Parathyroid adenoma (tissue), 2 donors: Measurements from ENCODE around the gene TRABD2A.

Source experiments
- H2AFZ ChIP-seq: fragments of 300-600 bp; sonication (generic); one replicate; pipeline ENCODE4 v1.7.0; 2017; ENCODE audit warnings: antibody characterized with exemption, mild to moderate bottlenecking
- H3K27ac ChIP-seq: fragments of 300-600 bp; sonication (generic); one replicate; pipeline ENCODE4 v1.7.0; 2017
- H3K27me3 ChIP-seq: fragments of 300-600 bp; sonication (generic); one replicate; pipeline ENCODE4 v1.7.0; 2017; ENCODE audit warnings: low read length; ENCODE audit not compliant: control insufficient read depth, insufficient read depth
- H3K36me3 ChIP-seq: fragments of 300-600 bp; sonication (generic); one replicate; pipeline ENCODE4 v1.7.0; 2017; ENCODE audit warnings: low read length; ENCODE audit not compliant: control insufficient read depth, insufficient read depth
- H3K4me1 ChIP-seq: fragments of 300-600 bp; sonication (generic); one replicate; pipeline ENCODE4 v1.7.0; 2017; ENCODE audit warnings: control low read depth
- H3K4me2 ChIP-seq: fragments of 300-600 bp; sonication (generic); one replicate; pipeline ENCODE4 v1.7.0; 2017; ENCODE audit warnings: low read length
- H3K4me3 ChIP-seq: fragments of 300-600 bp; sonication (generic); one replicate; pipeline ENCODE4 v1.7.0; 2017; ENCODE audit warnings: low read depth, low read length
- H3K79me2 ChIP-seq: fragments of 300-600 bp; sonication (generic); one replicate; pipeline ENCODE4 v1.7.0; 2017; ENCODE audit warnings: control low read depth
- H3K9ac ChIP-seq: fragments of 300-600 bp; sonication (generic); one replicate; pipeline ENCODE4 v1.7.0; 2017; ENCODE audit warnings: mild to moderate bottlenecking
- H3K9me3 ChIP-seq: fragments of 300-600 bp; sonication (generic); one replicate; pipeline ENCODE4 v1.7.0; 2017; ENCODE audit warnings: low read length; ENCODE audit not compliant: control insufficient read depth
- TF ChIP-seq, protein P1 (sequence below): fragments of 300-600 bp; sonication (generic); IDR thresholded peaks from one replicate; pipeline ENCODE4 v1.7.0; 2017; ENCODE audit warnings: antibody characterized with exemption, mild to moderate bottlenecking
- donor health status: primary hyperparathyroidism.

The TRABD2A gene

DNA sequence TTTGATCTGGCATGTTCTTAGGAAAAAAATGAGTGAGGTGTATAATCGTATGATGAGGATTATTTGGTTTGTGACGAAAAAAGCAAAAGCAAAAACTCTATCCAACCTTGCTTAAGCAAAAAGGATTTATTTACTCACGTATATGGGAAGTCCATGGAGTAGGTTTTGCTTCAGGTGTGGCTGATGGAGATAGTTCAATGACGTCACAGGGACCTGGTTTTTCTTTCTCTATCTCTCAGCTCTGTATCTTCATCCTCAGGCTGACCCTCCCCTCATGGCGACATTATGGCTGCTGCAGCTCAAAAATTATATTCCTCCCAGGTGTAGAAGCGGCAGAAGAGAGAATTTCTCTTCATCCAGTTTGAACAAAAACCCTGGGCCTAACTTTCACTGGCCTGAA lies 33.5 kb upstream of the TRABD2A start:
- H2AFZ ChIP-seq, result no peak overlapping the region
- H3K4me2 ChIP-seq, result no peak overlapping the region
- no peaks in the 10 kb centered on the region for H3K27me3 ChIP-seq
- no peaks in the 10 kb centered on the region for H3K36me3 ChIP-seq
- no peaks in the 10 kb centered on the region for H3K79me2 ChIP-seq
- no peaks in the 10 kb centered on the region for H3K4me1 ChIP-seq
- H3K4me3 ChIP-seq, result no peak overlapping the region
- TF ChIP-seq, protein P1, sequence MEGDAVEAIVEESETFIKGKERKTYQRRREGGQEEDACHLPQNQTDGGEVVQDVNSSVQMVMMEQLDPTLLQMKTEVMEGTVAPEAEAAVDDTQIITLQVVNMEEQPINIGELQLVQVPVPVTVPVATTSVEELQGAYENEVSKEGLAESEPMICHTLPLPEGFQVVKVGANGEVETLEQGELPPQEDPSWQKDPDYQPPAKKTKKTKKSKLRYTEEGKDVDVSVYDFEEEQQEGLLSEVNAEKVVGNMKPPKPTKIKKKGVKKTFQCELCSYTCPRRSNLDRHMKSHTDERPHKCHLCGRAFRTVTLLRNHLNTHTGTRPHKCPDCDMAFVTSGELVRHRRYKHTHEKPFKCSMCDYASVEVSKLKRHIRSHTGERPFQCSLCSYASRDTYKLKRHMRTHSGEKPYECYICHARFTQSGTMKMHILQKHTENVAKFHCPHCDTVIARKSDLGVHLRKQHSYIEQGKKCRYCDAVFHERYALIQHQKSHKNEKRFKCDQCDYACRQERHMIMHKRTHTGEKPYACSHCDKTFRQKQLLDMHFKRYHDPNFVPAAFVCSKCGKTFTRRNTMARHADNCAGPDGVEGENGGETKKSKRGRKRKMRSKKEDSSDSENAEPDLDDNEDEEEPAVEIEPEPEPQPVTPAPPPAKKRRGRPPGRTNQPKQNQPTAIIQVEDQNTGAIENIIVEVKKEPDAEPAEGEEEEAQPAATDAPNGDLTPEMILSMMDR, result no peak
- no peak overlapping the region for H3K27ac ChIP-seq
- no peaks in the 10 kb centered on the region for H3K9me3 ChIP-seq
- no peak overlapping the region for H3K9ac ChIP-seq

DNA sequence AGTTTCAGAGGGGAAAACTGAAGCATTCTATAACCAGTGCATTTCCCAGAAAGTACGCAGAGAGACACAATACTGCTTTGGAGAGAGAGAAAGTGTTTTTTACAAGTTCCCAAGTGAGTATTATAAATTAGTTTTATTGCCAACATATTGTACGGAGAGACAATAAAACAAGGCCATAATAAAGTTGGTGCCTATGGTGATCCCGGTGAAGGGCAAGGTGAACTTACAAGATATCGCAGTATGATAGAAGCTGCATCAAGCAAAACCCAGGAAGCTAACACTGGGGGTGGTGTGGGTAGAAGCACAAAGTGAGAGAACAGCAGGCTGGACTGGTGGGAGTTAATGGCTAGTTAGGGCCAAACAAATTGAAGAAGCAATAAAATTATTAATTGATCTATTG lies 32.1 kb upstream of the TRABD2A start:
- Histone ChIP-seq H3K27me3 (no peaks in the 10 kb centered on the region), H3K4me2 (no peak overlapping the region), H3K4me3 (no peak overlapping the region), H3K9ac (no peak overlapping the region), H3K79me2 (no peaks in the 10 kb centered on the region), H3K4me1 (no peaks in the 10 kb centered on the region), H3K36me3 (no peaks in the 10 kb centered on the region), H3K9me3 (no peaks in the 10 kb centered on the region), H3K27ac (no peak overlapping the region), H2AFZ (no peak overlapping the region)
- TF ChIP-seq, protein P1, result no peak

DNA sequence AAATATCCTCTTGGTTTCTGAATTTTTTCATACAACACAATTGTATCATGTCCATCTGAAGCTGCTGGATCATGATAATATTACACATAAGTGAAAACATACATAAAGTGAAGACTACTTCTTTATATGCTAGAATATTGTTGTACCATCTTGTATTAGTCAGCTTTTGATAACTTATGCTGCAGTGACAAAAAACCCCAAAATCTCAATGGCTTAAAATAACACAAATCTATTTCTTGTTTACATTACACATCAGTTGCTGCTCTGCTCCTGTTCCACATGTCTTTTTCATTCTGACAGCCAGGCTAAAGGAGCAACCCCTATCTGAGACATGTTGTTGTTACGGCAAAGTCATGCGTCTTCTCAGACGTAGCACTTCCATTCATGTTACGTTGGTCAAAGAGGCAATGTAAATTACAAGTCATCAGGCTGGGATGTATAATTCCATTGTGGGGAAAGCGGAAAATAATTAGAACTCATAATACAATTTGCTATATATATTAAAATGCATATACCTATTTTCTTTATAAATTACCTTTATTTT lies 30.3 kb upstream of the TRABD2A start:
- H3K79me2 ChIP-seq, result no peaks in the 10 kb centered on the region
- no peaks in the 10 kb centered on the region for H3K4me1 ChIP-seq
- H3K9me3 ChIP-seq, result no peaks in the 10 kb centered on the region
- H3K27me3 ChIP-seq, result no peaks in the 10 kb centered on the region
- TF ChIP-seq, protein P1, result no peak
- H3K27ac ChIP-seq, result no peak overlapping the region
- H3K36me3 ChIP-seq, result no peaks in the 10 kb centered on the region
- no peak overlapping the region for H3K4me3 ChIP-seq
- no peak overlapping the region for H3K4me2 ChIP-seq
- no peak overlapping the region for H3K9ac ChIP-seq
- H2AFZ ChIP-seq, result no peak overlapping the region

DNA sequence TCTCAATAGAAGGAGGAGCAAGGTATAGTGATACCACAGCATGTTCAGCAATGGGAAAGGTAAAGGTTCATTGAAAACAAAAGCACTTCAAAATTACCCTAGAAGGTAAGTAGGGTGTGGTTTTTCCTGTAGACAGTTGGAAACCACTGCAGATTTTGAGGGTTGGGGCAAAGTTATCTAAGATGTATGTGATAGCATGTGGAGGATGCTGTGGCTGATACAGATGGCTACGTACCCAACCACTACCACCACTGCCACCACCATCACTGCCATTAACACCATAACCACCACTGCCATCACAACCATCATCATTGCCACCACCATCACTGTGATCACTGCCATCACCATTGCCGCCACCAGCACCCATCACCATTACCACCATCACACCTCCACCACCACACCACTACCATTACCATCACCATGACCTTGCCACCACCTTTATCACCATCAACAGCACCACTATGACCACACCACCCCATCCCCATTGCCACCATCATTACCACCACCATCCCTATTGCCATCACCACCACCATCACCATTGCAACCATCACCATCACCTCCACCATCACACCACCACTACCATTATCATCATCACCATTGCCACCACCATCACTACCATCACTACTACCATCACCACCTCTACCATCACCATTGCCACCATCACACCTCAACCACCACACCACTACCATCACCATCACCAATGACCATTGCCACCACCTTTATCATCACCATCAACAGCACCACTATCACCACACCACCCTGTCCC lies 28.2 kb upstream of the TRABD2A start:
- no peaks in the 10 kb centered on the region for H3K36me3 ChIP-seq
- H3K79me2 ChIP-seq, result no peaks in the 10 kb centered on the region
- no peak overlapping the region for H3K4me2 ChIP-seq
- TF ChIP-seq, protein P1, result no peak
- no peak overlapping the region for H3K9ac ChIP-seq
- H3K9me3 ChIP-seq, result no peaks in the 10 kb centered on the region
- no peak overlapping the region for H3K27ac ChIP-seq
- H2AFZ ChIP-seq, result no peak overlapping the region
- no peaks in the 10 kb centered on the region for H3K27me3 ChIP-seq
- no peak overlapping the region for H3K4me3 ChIP-seq
- no peaks in the 10 kb centered on the region for H3K4me1 ChIP-seq
